AG10803 (cell line): ENCODE results near the gene GALNT2.

Source experiments
- DNase-seq: peaks from one replicate; pipeline ENCODE4 v3.0.0; 2010; ENCODE audit warnings: low read depth
- H3K4me3 ChIP-seq: 2 replicates; pipeline ENCODE4 v1.5.1; 2011; ENCODE audit warnings: mild to moderate bottlenecking, low read length, control low read depth
- CTCF ChIP-seq: conservative IDR thresholded peaks from 2 replicates; pipeline ENCODE4 v1.5.1; 2011; ENCODE audit warnings: mild to moderate bottlenecking, low read length, control low read depth, inconsistent platforms

GALNT2 gene

GRCh38 chr1:230274254-230274653 lies 207.2 kb downstream of the GALNT2 start:
- TF ChIP-seq CTCF, result no peak
- no peak for DNase-seq
- no peak overlapping the region for H3K4me3 ChIP-seq

GRCh38 chr1:230276401-230276800 lies 209.4 kb downstream of the GALNT2 start:
- DNase-seq, result no peak
- H3K4me3 ChIP-seq, result no peak overlapping the region
- TF ChIP-seq CTCF, result no peak

GRCh38 chr1:230277201-230278025 lies 210.4 kb downstream of the GALNT2 start:
- TF ChIP-seq CTCF, result no peak
- no peak overlapping the region for H3K4me3 ChIP-seq
- DNase-seq, result no peak

- no peak for DNase-seq
- no peak overlapping the region for H3K4me3 ChIP-seq
- TF ChIP-seq CTCF, result no peak
Measured at GRCh38 chr1:230278376-230278775, 211.3 kb downstream of the GALNT2 start.

GRCh38 chr1:230278871-230279582 lies 212.0 kb downstream of the GALNT2 start:
- no peak for TF ChIP-seq CTCF
- H3K4me3 ChIP-seq, result no peak overlapping the region
- no peak for DNase-seq

- DNase-seq, result no peak
- no peak overlapping the region for H3K4me3 ChIP-seq
Measured at GRCh38 chr1:230279583-230279945, 212.5 kb downstream of the GALNT2 start.

More at GRCh38 chr1:230279583-230279945, 212.5 kb downstream of the GALNT2 start:
- TF ChIP-seq CTCF, result no peak
